Measurements from ENCODE around the gene ODF4. TPM values are rescaled to one million over a fixed set of nuclear protein-coding genes. Genes with fewer than 3 reads are reported as not detected.

The ODF4 gene
- polyA plus RNA-seq, 1 experiment: not detected

GRCh38 chr17:8380049-8380448, 40.4 kb downstream of the ODF4 start:
- POLR2A ChIA-PET: no interaction called here
- no peaks in the 10 kb centered on the region; the same call in 1 of the 2 replicates for H3K9me3 ChIP-seq (ENCODE audit: control insufficient read depth, insufficient read depth, low read length)
- no peak overlapping the region for H3K4me3 ChIP-seq (ENCODE audit: low read depth, low read length)
- no peak for DNase-seq (ENCODE audit: low read depth, low spot score)
- TF ChIP-seq CTCF (IDR thresholded peaks at IDR 0.05; ENCODE audit: low read depth, low read length): no peak
- H3K27me3 ChIP-seq (ENCODE audit: control insufficient read depth, insufficient read depth, low read length): no peaks in the 10 kb centered on the region
- no peak overlapping the region for H3K27ac ChIP-seq (ENCODE audit: low read depth, low read length)
- CTCF ChIA-PET: no interaction called here

- no peaks in the 10 kb centered on the region for H3K27me3 ChIP-seq (ENCODE audit: control insufficient read depth, insufficient read depth, low read length)
- DNase-seq (ENCODE audit: low read depth, low spot score): no peak
- CTCF ChIA-PET: interaction anchor here (0.6 to 1.0 kb wide), 2 partner anchors 82 to 134 kb away, joined by 3 to 4 read pairs; partner anchors contain the start of gene CTC1
- TF ChIP-seq CTCF (IDR thresholded peaks at IDR 0.05; ENCODE audit: low read depth, low read length): no peak; the same call in 1 of the 2 replicates
- no peaks in the 10 kb centered on the region for H3K9me3 ChIP-seq (ENCODE audit: control insufficient read depth, insufficient read depth, low read length)
- peak overlapping the region; percentile 82 for H3K4me3 ChIP-seq (ENCODE audit: low read depth, low read length)
- POLR2A ChIA-PET: interaction anchor here (0.7 kb wide), 1 partner anchor 19 kb away, joined by 7 read pairs; no protein-coding TSS in a partner anchor
- peak overlapping the region; percentile 52 for H3K27ac ChIP-seq (ENCODE audit: low read depth, low read length)
These were observed 42.6 kb downstream of the ODF4 start for GRCh38 chr17:8382052-8382879.

DNA sequence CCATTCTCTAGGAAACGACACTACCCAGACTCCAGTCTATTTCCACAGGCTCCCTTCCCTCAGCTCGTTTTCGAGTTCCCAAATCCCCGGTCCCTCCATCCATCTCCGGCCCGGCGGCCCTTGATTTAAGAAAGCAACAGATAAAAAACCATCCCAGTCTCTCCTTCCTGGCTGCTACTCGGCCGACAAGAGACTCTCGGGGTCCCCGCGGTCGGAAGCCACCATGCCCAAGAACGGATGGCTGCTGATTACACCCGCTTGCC, 43.2 kb downstream of the ODF4 start:
- Histone ChIP-seq H3K4me3 (ENCODE audit: low read depth, low read length) (peak overlapping the region; percentile 82), H3K27me3 (ENCODE audit: control insufficient read depth, insufficient read depth, low read length) (no peaks in the 10 kb centered on the region), H3K9me3 (ENCODE audit: control insufficient read depth, insufficient read depth, low read length) (no peaks in the 10 kb centered on the region), H3K27ac (ENCODE audit: low read depth, low read length) (peak overlapping the region; percentile 52)
- TF ChIP-seq CTCF (IDR thresholded peaks at IDR 0.05; ENCODE audit: low read depth, low read length): no peak
- CTCF ChIA-PET: interaction anchor here (0.6 to 1.0 kb wide), 2 partner anchors 83 to 135 kb away, joined by 3 to 4 read pairs; partner anchors contain the start of gene CTC1
- DNase-seq (ENCODE audit: low read depth, low spot score): no peak
- POLR2A ChIA-PET: no interaction called here

- ChIA-PET CTCF (interaction anchor here (0.5 to 2.3 kb wide), 19 partner anchors 8 to 411 kb away, joined by 3 to 12 read pairs (median 4); partner anchors contain the start of genes NDEL1 and SLC25A35), POLR2A (interaction anchor here (0.6 to 1.2 kb wide), 3 partner anchors 37 to 184 kb away, joined by 3 to 6 read pairs (median 3); partner anchors contain the start of gene NDEL1)
- DNase-seq (ENCODE audit: low read depth, low spot score): peak; percentile 96
- Histone ChIP-seq H3K27ac (ENCODE audit: low read depth, low read length) (peak within 1 kb of the TSS; percentile 97), H3K4me3 (ENCODE audit: low read depth, low read length) (peak within 1 kb of the TSS; percentile 82), H3K27me3 (ENCODE audit: control insufficient read depth, insufficient read depth, low read length) (no peaks in the 10 kb centered on the region), H3K9me3 (ENCODE audit: control insufficient read depth, insufficient read depth, low read length) (no peaks in the 10 kb centered on the region)
- TF ChIP-seq CTCF (IDR thresholded peaks at IDR 0.05; ENCODE audit: low read depth, low read length): peak; percentile 90
These were observed 43.6 kb downstream of the ODF4 start, which contains the start of gene RPL26 for GRCh38 chr17:8383143-8383822. RPL26 (minus strand) TSS chr17:8383193; CDS start chr17:8382310, 883 bp downstream.

Data from AG04450 (cell line).